Kasumi-1 (cell line): ENCODE data around the gene LUZP2.

Experiments
- DNase-seq, 2 experiments: peaks; one replicate each; lab custom pipeline; 2025; lab: John Stamatoyannopoulos, UW

Gene LUZP2

GRCh38 chr11:24716403-24716802 lies 219.6 kb downstream of the LUZP2 start:
- no peak for DNase-seq

DNA sequence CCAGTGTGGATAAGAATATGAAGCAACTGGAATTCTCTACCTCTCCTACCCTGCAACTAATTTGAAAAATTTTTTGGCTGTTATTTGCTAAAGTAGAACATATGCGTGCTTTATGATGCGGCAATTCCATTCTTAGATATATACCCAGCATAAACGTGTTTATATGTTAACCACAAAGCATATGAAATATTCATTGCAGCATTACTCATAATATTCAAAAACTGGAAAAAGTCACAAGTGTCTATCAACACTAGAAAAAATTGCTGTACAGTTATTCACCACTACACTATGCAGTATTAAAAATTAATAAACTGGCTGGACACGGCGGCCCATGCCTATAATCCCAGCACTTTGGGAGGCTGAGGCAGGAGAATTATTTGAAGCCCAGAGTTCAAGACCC lies 226.4 kb downstream of the LUZP2 start:
- no peak for DNase-seq

DNA sequence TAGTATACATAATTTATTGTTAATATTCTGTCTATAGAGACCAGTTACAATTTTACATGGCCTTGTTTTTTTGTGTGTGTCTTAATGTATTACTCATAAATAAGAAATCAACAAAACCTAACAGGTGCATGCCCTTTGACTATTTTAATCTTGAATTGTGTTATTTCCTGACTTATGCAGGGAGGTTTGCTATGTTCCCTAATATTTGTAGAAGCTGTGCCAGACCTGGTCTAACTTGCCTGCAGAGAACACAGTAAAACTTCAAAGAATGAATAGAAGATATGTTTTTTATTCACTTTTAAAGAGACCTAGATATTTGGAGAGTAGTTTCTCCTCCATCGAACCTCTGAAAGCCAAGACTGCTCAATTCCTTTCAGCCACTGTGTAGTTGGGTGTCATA lies 234.7 kb downstream of the LUZP2 start:
- DNase-seq: no peak

DNA sequence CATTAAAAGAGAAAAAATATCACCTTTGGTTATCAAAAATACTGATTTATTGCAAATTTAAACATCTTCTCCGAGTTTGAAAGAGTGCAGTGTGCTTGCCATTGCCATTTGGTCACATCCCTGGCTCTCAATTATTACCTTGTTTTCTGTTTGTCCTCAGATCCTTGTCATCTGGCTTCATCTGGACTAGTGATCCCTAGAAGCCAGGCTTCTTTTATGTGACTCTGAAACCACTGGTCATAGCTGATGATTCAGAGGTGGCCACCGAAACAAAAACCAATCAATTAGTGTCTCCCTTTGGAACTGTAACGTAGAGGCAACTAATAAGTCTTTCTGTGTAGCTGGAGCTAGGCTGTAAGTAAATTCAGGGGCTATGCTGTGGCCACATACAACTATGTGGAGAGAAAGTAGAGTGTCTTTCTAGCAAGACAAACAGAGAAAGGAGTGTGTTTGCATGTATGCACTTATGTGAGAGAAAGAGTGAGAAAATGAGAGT lies 237.9 kb downstream of the LUZP2 start:
- no peak for DNase-seq

GRCh38 chr11:24738972-24739371 lies 242.1 kb downstream of the LUZP2 start:
- DNase-seq: peak; percentile 57 to 71

DNA sequence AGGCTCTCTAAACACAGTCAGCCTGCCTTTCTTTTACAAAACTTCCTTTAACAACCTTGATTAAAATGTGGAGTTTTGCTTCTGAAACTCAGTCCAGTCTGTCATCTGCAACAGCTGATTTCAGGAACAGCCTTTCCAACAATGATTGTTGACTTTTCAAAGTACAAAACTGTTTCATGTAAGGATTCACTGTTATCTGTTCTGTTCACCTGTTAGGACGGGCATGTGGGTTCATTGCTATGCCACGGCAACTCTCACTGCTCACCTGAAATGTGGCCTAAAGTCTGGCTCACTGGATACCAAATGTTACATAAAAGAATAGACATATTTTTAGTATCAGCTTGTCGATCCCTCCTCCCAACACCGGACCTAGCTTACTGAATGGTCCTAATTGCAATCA lies 242.8 kb downstream of the LUZP2 start:
- no peak for DNase-seq

DNA sequence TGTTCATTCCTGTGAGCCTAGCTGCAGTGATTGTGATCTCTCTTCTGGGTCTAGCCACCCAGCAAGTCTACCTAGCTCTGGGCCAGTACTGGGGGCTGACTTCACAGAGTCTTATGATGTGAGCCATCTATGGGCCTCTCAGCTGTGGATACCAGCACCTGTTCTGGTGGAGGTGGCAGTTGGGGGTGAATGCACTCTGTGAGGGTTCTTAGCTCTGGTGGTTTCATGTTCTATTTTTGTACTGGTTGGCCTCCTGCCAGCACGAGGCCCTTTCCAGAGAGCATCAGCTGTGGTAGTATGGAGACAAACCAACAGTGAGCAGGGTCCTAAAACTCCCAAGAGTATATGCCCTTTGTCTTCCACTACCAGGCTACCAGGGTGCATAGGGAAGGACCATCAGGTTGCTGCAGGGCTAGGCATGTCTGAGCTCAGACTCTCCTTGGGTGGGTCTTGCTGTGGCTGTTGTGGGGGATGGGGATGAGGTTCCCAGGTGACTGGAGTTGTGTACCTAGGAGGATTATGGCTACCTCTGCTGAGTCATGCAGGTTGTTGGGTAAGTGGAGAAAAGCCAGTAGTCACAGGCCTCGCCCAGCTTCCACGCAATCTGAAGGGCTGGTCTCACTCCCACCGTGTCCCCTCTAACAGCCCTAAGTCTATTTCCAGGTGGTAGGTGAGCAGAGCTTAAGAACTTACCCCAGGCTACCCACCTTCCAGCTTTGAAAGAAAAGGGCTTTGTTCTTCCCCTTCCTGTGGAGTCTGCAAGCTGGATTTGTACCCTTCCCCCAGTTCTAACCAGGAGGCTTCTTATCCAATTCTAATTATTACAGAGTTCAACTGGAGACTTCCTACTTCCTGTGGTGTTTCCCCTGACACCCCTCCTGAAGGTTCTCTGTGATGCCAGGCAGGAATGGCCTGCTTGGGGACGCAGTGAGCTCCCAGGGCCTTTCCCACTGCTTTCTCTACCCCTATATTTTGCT lies 250.7 kb downstream of the LUZP2 start:
- peak in 1 of 2 experiments; percentile 21 for DNase-seq

- DNase-seq: peak; percentile 25 to 29
These were observed 251.4 kb downstream of the LUZP2 start for GRCh38 chr11:24748261-24748660.

- no peak for DNase-seq
These were observed 257.6 kb downstream of the LUZP2 start for GRCh38 chr11:24754406-24754805.

DNA sequence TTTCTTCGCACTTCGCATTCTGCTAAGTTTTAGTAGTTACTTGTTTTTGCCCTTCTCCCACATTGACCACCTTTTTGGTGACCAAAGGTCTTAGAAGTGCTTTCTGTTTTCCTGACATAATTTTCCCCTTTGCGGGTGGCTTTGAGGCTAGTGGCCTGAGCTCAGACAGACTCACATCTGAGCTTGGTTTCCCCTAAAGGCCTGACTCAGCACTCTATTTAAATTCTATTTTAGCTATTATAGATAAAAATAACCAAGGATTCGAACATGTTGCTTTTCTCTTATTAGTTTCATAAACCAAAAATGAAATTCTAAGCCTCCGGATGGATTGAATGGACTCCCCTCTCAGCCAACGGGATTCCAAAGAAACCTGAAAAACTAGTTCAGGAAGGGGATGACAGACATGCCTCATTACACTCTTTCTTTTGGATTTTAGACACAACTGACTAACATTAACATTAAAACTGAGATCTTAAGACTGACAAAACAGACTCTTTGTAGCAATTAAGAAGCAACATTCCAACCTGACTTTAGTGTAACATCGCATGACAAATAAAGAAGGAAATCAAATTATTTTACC lies 258.5 kb downstream of the LUZP2 start:
- no peak for DNase-seq

- peak in 1 of 2 experiments; percentile 2 for DNase-seq
These were observed 262.9 kb downstream of the LUZP2 start for GRCh38 chr11:24759742-24760141.

GRCh38 chr11:24760681-24761080 lies 263.8 kb downstream of the LUZP2 start:
- DNase-seq: peak; percentile 19 to 23

DNA sequence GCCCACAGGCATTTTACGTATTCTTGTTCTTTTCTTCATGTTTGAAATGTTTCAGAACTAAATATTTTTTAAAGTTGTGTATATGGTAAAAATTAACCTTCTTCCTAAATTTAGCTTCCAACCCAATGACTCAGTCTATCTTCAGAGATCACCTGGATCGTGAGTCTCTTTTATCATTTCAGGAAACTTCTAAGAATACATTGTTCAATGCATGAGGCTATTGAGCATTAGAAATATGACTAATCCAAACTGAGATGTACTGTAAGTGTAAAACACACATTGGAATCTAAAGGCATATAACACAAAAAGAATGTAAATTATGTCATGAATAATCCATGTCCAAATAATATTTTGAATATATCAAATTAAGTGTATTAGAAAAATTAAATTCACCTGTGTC lies 265.2 kb downstream of the LUZP2 start:
- no peak for DNase-seq

- DNase-seq: no peak
These were observed 270.6 kb downstream of the LUZP2 start for GRCh38 chr11:24767411-24767810.

- no peak for DNase-seq
These were observed 276.5 kb downstream of the LUZP2 start for GRCh38 chr11:24773322-24773721.

DNA sequence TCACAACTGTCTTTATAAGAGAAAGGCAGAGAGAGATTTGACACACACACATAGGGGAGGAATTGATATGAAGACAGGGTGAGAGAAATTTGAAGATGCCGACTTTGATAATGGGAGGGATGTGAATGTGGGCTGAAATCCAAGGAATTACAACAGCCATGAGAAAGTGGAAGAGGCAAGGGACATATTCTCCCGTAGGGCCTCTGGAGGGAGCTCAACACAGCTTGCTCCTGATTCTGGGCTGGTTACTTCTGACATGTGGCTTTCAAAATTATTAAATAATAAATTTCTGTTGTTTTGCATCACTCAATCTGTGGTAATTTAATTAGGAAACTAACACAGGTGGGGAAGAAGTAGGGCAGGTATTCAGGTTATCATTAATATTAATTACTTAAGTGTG lies 282.9 kb downstream of the LUZP2 start:
- peak in 1 of 2 experiments; percentile 25 for DNase-seq

DNA sequence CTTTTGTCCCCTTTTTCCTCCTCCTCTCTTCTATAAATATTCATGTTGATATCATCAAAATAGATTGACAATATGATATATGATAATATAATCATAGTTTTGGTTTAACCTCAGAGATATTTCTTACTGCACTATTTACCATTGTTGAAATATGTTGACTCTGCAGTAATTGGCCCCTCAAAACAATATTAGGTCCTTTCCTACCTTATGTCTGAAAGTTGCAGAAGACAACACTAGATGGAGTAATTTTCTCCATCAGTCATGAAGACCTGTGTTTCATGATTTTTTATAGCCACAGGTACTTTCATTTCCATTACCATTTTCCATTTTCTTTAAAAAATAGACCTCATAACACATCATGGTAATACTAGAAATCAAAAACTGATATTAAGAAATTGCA lies 284.4 kb downstream of the LUZP2 start:
- no peak for DNase-seq

- DNase-seq: no peak
These were observed 296.6 kb downstream of the LUZP2 start for GRCh38 chr11:24793479-24793878.

DNA sequence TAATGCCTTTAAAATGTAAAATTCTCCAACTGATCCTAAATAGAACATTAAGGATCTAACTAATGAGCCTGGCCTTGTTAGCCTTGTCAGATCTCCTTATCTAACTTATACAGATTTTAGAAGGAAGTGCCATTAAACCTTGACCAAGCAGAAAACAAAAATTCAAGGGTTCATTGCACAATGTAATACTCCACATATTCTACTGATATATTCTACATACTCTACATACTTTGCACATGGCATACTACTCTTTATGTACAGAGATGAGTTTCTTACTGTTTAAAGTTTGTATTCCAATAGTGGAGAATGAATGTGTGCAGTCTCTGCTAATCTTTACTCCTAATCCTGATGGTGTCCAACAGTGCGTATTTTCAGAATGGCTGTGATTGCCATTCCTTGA lies 297.2 kb downstream of the LUZP2 start:
- no peak for DNase-seq

- no peak for DNase-seq
These were observed 308.8 kb downstream of the LUZP2 start for GRCh38 chr11:24805671-24806070.

- DNase-seq: no peak
These were observed 311.3 kb downstream of the LUZP2 start for GRCh38 chr11:24808173-24808572.

DNA sequence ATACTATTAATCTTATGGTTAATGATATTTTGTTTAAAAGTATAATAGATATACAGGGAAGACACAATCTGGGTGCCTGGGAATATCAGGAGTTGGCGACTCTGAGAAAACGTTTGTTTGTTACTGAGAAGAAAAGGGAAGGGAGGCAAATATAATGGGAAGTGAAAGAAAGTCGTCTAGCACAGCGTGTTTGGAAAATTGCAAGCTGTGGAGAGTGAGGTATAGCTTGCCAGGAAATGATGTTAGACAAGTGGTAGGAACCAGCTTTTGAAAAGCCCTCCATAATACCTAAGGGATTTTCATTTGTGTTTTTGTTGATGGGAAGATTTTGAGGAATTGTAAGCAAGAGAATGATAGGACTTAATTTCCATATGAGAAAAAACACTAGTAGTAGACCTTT lies 322.2 kb downstream of the LUZP2 start:
- no peak for DNase-seq

DNA sequence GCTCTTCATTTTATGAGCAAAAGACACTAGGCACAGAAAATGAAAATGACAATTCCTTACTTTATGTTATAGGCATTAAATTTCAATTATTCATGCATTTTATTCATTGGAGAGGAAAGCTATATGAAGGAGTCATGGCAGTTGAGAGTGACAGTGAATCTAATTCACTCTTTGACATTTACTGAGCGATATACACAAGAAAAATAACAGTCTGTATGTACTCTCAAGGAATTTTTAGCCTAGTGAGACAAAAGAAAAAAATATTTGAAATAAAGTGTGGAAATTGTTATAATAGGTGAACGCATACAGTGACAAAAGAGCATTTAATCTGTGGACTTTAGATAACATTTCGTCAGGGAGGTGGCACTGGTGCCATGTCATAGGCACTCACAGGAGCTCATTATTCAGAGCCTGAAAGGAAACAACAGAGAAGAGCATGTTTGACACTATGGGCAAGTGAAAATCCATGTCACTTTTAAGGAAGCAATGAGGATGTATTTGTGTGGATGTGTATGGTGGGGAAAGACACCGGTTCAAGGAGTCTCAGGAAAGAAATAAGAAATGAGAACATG lies 323.1 kb downstream of the LUZP2 start:
- no peak for DNase-seq
